ENCODE measurements around the gene JAZF1. TPM values are rescaled to one million over a fixed set of nuclear protein-coding genes. Genes with fewer than 3 reads are reported as not detected.
A peak's percentile ranks its signal among the peaks of the same experiment; 100 is the strongest.

Gene JAZF1
- total and polyA plus RNA-seq, 7 donors: 2.3 to 10.6 (median 5.3) TPM

DNA sequence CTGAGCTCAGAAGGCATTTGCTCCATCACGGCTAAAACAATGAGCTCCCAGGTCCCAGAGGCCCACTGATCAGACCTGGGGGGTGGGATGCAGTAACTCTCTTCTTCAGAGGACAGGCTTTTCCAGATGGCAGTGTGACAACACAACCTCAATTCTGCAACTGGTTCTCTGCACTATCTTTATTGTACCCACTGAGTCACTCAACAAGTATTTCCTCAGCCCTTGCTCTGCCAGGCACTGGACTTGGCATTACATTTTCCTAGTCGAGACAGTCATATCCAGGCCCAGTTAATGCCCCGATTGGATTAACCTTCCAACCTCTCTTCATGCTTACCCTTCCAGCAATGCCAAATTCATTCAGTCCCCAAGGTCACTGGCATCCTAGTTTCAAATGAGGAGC, 72.6 kb downstream of the JAZF1 start:
- intact Hi-C loops (cut with DNase I): loop anchor here in 1 of 2 donors (5.0 kb wide), 1 partner anchor 69 kb away; no protein-coding TSS in a partner anchor
- no peaks in the 10 kb centered on the region for H3K9me3 ChIP-seq
- peaks cover 51% of the 10 kb centered on the region for H3K4me1 ChIP-seq
- ATAC-seq (peak; percentile 71 to 82 (median 76)), DNase-seq (peak in 1 of 2 donors; percentile 53)
- no peaks in the 10 kb centered on the region for H3K36me3 ChIP-seq (ENCODE audit: insufficient read depth in 1 of 2, low read depth in 1 of 2)
- TF ChIP-seq, protein P1, sequence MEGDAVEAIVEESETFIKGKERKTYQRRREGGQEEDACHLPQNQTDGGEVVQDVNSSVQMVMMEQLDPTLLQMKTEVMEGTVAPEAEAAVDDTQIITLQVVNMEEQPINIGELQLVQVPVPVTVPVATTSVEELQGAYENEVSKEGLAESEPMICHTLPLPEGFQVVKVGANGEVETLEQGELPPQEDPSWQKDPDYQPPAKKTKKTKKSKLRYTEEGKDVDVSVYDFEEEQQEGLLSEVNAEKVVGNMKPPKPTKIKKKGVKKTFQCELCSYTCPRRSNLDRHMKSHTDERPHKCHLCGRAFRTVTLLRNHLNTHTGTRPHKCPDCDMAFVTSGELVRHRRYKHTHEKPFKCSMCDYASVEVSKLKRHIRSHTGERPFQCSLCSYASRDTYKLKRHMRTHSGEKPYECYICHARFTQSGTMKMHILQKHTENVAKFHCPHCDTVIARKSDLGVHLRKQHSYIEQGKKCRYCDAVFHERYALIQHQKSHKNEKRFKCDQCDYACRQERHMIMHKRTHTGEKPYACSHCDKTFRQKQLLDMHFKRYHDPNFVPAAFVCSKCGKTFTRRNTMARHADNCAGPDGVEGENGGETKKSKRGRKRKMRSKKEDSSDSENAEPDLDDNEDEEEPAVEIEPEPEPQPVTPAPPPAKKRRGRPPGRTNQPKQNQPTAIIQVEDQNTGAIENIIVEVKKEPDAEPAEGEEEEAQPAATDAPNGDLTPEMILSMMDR (IDR thresholded peaks at IDR 0.05): no peak
- no peak overlapping the region for H3K4me3 ChIP-seq
- WGBS, 3 donors: 44 to 50% (median 49%) methylated on average over 3 of the region's 3 CpGs
- H3K27ac ChIP-seq: peak overlapping the region; percentile 82
- no peaks in the 10 kb centered on the region for H3K27me3 ChIP-seq (ENCODE audit: insufficient read depth in 3 of 3, low read length in 2 of 3)

DNA sequence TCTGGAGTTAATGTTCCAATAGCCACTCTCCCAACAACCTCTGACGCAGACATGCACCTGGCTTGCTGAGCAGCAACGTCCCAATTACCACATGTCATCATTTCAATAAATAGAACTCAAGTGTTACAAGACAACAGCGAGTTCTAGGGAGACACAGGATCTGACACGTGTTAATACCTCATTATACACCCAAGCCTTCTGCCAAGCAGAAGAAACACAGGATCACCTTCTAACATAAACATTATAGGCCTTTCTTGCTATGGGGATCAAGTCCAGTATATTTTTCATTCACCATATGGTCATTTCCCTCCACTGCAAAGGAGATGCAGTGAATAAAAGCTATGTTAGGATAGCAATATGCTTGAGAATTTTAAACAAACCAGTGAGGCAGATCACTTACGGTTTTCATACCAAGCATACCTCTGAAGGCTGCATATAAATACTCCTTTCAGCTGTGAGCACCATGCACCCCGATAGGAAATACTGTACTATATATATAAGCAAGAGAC, 74.2 kb downstream of the JAZF1 start:
- Histone ChIP-seq H3K9me3 (no peaks in the 10 kb centered on the region), H3K27ac (peak overlapping the region; percentile 82), H3K4me3 (peak overlapping the region; percentile 43), H3K4me1 (peaks cover 59% of the 10 kb centered on the region), H3K36me3 (ENCODE audit: insufficient read depth in 1 of 2, low read depth in 1 of 2) (no peaks in the 10 kb centered on the region), H3K27me3 (ENCODE audit: insufficient read depth in 3 of 3, low read length in 2 of 3) (no peaks in the 10 kb centered on the region)
- WGBS, 3 donors: 18 to 30% (median 27%) methylated on average over 6 of the region's 6 CpGs
- intact Hi-C loops (cut with DNase I): loop anchor here in 1 of 2 donors (5.0 kb wide), 1 partner anchor 71 kb away; no protein-coding TSS in a partner anchor
- ATAC-seq (peak; percentile 85 to 90 (median 88)), DNase-seq (peak; percentile 28 to 69)
- TF ChIP-seq, protein P1 (IDR thresholded peaks at IDR 0.05): no peak

DNA sequence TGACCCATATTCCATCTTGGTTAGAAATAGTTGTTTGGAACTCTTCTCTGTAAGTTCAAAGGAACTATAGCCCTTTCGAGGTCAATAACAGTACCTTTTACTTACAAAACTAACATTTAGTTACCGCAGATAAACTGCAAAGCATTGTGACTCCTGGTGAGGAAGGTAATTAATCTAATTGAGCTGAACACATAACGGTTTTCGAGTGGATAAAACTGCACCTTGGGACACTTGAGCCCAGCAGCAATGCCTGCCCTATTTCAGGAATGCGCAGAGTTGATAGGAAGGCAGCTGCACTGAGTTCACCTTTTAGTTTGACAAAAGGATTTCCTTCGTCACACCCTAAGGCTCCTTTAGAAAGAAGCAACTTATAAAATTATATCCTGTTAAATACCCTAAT, 75.4 kb downstream of the JAZF1 start:
- peak in 2 of 4 donors; percentile 9 to 12 for ATAC-seq
- Histone ChIP-seq H3K36me3 (ENCODE audit: insufficient read depth in 1 of 2, low read depth in 1 of 2) (no peaks in the 10 kb centered on the region), H3K4me1 (peaks cover 59% of the 10 kb centered on the region), H3K27ac (peak overlapping the region; percentile 82), H3K4me3 (peak overlapping the region; percentile 43), H3K9me3 (no peaks in the 10 kb centered on the region), H3K27me3 (ENCODE audit: insufficient read depth in 3 of 3, low read length in 2 of 3) (no peaks in the 10 kb centered on the region)
- intact Hi-C loops (cut with DNase I): loop anchor here in 1 of 2 donors (5.0 kb wide), 1 partner anchor 72 kb away; no protein-coding TSS in a partner anchor
- DNase-seq: no peak
- TF ChIP-seq, protein P1 (IDR thresholded peaks at IDR 0.05): no peak
- WGBS, 3 donors: 44 to 65% (median 62%) methylated on average over 6 of the region's 6 CpGs

DNA sequence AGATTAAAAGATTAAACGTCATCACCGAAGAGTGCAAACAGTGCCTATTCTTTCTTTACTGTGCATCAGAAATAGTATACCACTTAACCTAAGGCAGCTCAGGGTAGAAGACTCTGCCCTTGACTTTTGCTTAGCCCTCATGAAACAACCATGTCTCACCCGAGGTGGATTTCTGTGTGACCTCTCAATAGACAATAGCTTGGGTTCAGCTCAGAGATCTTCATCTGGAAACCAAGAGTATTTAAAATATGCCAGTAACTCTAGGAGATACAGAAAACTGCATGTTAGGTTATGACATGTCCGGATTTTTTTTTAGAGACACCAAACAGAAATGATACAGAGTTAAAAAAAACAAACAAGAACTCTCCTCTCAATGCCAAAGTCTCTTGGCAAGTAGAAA, 75.8 kb downstream of the JAZF1 start:
- Histone ChIP-seq H3K4me1 (peaks cover 59% of the 10 kb centered on the region), H3K27me3 (ENCODE audit: insufficient read depth in 3 of 3, low read length in 2 of 3) (no peaks in the 10 kb centered on the region), H3K4me3 (peak overlapping the region; percentile 43), H3K9me3 (no peaks in the 10 kb centered on the region), H3K36me3 (ENCODE audit: insufficient read depth in 1 of 2, low read depth in 1 of 2) (no peaks in the 10 kb centered on the region), H3K27ac (peak overlapping the region; percentile 82)
- ATAC-seq (no peak), DNase-seq (no peak)
- 65 to 81% (median 80%) methylated on average over 4 of the region's 4 CpGs for WGBS, 3 donors
- intact Hi-C loops (cut with DNase I): loop anchor here in 1 of 2 donors (5.0 kb wide), 1 partner anchor 72 kb away; no protein-coding TSS in a partner anchor
- TF ChIP-seq, protein P1 (IDR thresholded peaks at IDR 0.05): no peak

All from psoas muscle (tissue), 8 donors.